DOHH2 (cell line): ENCODE measurements around the gene LRP2.

Experiments
- H3F3A ChIP-seq: fragments of 200-600 bp; sonication (generic), shearing (Covaris generic); 2 replicates; pipeline ENCODE4 v1.6.0; 2016; ENCODE audit warnings: antibody characterized with exemption, mild to moderate bottlenecking; ENCODE audit not compliant: control insufficient read depth, insufficient read depth
- H3K27ac ChIP-seq: fragments of 200-600 bp; sonication (generic); 2 replicates; pipeline ENCODE4 v1.5.1; 2014; ENCODE audit warnings: low read depth, mild to moderate bottlenecking, low read length, moderate library complexity
- H3K27me3 ChIP-seq: fragments of 200-600 bp; sonication (generic); 2 replicates; pipeline ENCODE4 v1.6.1; 2014; ENCODE audit warnings: mild to moderate bottlenecking, low read length, mixed read lengths; ENCODE audit not compliant: control insufficient read depth
- H3K36me3 ChIP-seq: fragments of 200-600 bp; sonication (generic); 2 replicates; pipeline ENCODE4 v1.6.1; 2014; ENCODE audit warnings: mild to moderate bottlenecking, low read length, moderate library complexity, mixed read lengths; ENCODE audit not compliant: control insufficient read depth
- H3K4me1 ChIP-seq: fragments of 200-600 bp; sonication (generic); 2 replicates; pipeline ENCODE4 v1.6.1; 2014; ENCODE audit warnings: mild to moderate bottlenecking, low read length, mixed read lengths; ENCODE audit not compliant: control insufficient read depth
- H3K4me2 ChIP-seq: fragments of 200-600 bp; sonication (generic); 2 replicates; pipeline ENCODE4 v1.6.0; 2014; ENCODE audit warnings: mild to moderate bottlenecking, low read length, moderate library complexity
- H3K4me3 ChIP-seq: fragments of 200-600 bp; sonication (generic); 2 replicates; pipeline ENCODE4 v1.5.1; 2014; ENCODE audit warnings: mild to moderate bottlenecking, low read length, mixed read lengths
- H3K79me2 ChIP-seq: fragments of 200-600 bp; sonication (generic); 2 replicates; pipeline ENCODE4 v1.6.1; 2014; ENCODE audit warnings: mild to moderate bottlenecking, low read length, mixed read lengths; ENCODE audit not compliant: control insufficient read depth
- H3K9me2 ChIP-seq: fragments of 200-600 bp; sonication (generic); replicated peaks from 2 replicates; pipeline ENCODE4 v1.6.1; 2014; ENCODE audit warnings: mild to moderate bottlenecking, low read length, mixed read lengths; ENCODE audit not compliant: control insufficient read depth
- H3K9me3 ChIP-seq: fragments of 200-600 bp; sonication (generic); 2 replicates; pipeline ENCODE4 v1.6.1; 2014; ENCODE audit warnings: antibody characterized with exemption, low read length, mixed read lengths; ENCODE audit not compliant: control insufficient read depth, insufficient read depth
- H4K20me1 ChIP-seq: fragments of 200-600 bp; sonication (generic); 2 replicates; pipeline ENCODE4 v1.6.0; 2014; ENCODE audit warnings: low read depth, mild to moderate bottlenecking, antibody characterized with exemption, low read length, moderate library complexity; ENCODE audit not compliant: control insufficient read depth, insufficient read depth
- CTCF ChIP-seq: fragments of 200-600 bp; sonication (generic); IDR thresholded peaks from one replicate; pipeline ENCODE4 v1.5.1; 2014; ENCODE audit warnings: antibody characterized with exemption, mild to moderate bottlenecking, low read depth, low read length; ENCODE audit not compliant: poor library complexity, severe bottlenecking
- EZH2phosphoT487 ChIP-seq: fragments of 200-600 bp; sonication (generic); IDR thresholded peaks from 2 replicates; pipeline ENCODE4 v1.6.1; 2017; ENCODE audit warnings: borderline replicate concordance, mild to moderate bottlenecking, antibody characterized with exemption, low read length, moderate library complexity, mixed read lengths

The LRP2 gene

GRCh38 chr2:169324581-169325260, 37.6 kb downstream of the LRP2 start:
- H3K4me2 ChIP-seq, result no peak overlapping the region
- no peaks in the 10 kb centered on the region for H3F3A ChIP-seq
- no peaks in the 10 kb centered on the region for H3K4me1 ChIP-seq
- H3K79me2 ChIP-seq, result no peaks in the 10 kb centered on the region
- H3K9me3 ChIP-seq, result no peaks in the 10 kb centered on the region
- no peaks in the 10 kb centered on the region for H4K20me1 ChIP-seq
- 0 out of 2 replicates have a peak, but pooled peaks cover 2% of the 10 kb centered on the region for H3K27me3 ChIP-seq
- H3K4me3 ChIP-seq, result no peak overlapping the region
- H3K27ac ChIP-seq, result no peak overlapping the region
- H3K36me3 ChIP-seq, result no peaks in the 10 kb centered on the region
- TF ChIP-seq EZH2phosphoT487 (no peak), CTCF (no peak)
- H3K9me2 ChIP-seq, result no peaks in the 10 kb centered on the region

- Histone ChIP-seq H3K4me1 (no peaks in the 10 kb centered on the region), H3K79me2 (no peaks in the 10 kb centered on the region), H3K27me3 (0 out of 2 replicates have a peak, but pooled peaks cover 2% of the 10 kb centered on the region), H3K36me3 (no peaks in the 10 kb centered on the region), H3K9me2 (no peaks in the 10 kb centered on the region), H3K4me2 (no peak overlapping the region), H3K27ac (no peak overlapping the region), H3K4me3 (no peak overlapping the region), H3K9me3 (no peaks in the 10 kb centered on the region), H3F3A (no peaks in the 10 kb centered on the region), H4K20me1 (no peaks in the 10 kb centered on the region)
- TF ChIP-seq CTCF, result no peak
- TF ChIP-seq EZH2phosphoT487, result no peak
Observed at GRCh38 chr2:169323841-169324240, 38.5 kb downstream of the LRP2 start.

DNA sequence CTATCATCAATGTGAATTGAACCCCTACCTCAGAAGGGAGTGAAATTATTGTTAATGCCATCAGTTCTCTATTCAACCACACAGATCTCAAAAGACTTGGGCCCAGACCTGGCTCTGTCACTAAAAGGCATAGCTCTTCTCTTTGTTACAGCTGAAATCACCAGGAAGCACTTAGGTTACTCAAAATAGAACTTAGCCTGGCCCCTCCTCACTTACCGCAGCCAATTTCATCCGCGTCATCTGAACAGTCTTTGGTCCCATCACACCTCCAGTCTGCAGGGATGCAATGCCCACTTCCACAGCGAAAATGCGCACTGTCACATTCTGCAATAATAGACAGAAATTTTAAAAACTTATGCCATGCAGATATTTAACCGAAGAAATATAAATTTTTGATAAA, 41.8 kb downstream of the LRP2 start:
- no peak overlapping the region for H3K4me3 ChIP-seq
- TF ChIP-seq CTCF (no peak), EZH2phosphoT487 (no peak)
- no peak overlapping the region for H3K27ac ChIP-seq
- no peaks in the 10 kb centered on the region for H3F3A ChIP-seq
- H4K20me1 ChIP-seq, result no peaks in the 10 kb centered on the region
- H3K9me2 ChIP-seq, result no peaks in the 10 kb centered on the region
- H3K9me3 ChIP-seq, result no peaks in the 10 kb centered on the region
- H3K4me2 ChIP-seq, result no peak overlapping the region
- H3K79me2 ChIP-seq, result no peaks in the 10 kb centered on the region
- H3K27me3 ChIP-seq, result 0 out of 2 replicates have a peak, but pooled peaks cover 2% of the 10 kb centered on the region
- no peaks in the 10 kb centered on the region for H3K4me1 ChIP-seq
- no peaks in the 10 kb centered on the region for H3K36me3 ChIP-seq
